HCT116 (cell line): ENCODE measurements around the gene LRRC70. TPM values are rescaled to one million over a fixed set of nuclear protein-coding genes. Genes with fewer than 3 reads are reported as not detected.
A peak's percentile ranks its signal among the peaks of the same experiment; 100 is the strongest.

Source experiments
- ATAC-seq: fragments of 200-7000 bp; cut with Tn5 transposase; 2 replicates; pipeline ENCODE4 v1.9.1; 2020; ENCODE audit warnings: mild to moderate bottlenecking, moderate library complexity
- BruUV-seq: library from RNA; stranded (reverse); fragments of 400-500 nt; replicated peaks from 2 replicates; lab custom pipeline; 2021; lab: Mats Ljungman, UMichigan
- CTCF ChIA-PET: fragments of 300-600 bp; sonication (Branson Sonifier 250); formaldehyde crosslinking; loops from one replicate; lab custom pipeline; 2021; ENCODE audit warnings: antibody characterized with exemption; lab: Charles Lee
- POLR2A ChIA-PET: fragments of 300-600, 350-600 bp; sonication (Branson Sonifier 250); formaldehyde crosslinking; loops from one replicate; lab custom pipeline; 2021; ENCODE audit warnings: antibody characterized with exemption; lab: Charles Lee
- RAD21 ChIA-PET, 2 experiments: fragments of 300-600 bp; sonication (Branson Sonifier 250); formaldehyde crosslinking; loops; one replicate each; lab custom pipeline; 2023; ENCODE audit warnings: low total read pairs in 2 of 2; ENCODE audit not compliant: uncharacterized antibody in 2 of 2, unreplicated experiment in 2 of 2, low non-redundant PET in 1 of 2; lab: Charles Lee
- DNase-seq: peaks from one replicate; pipeline ENCODE4 v3.0.0-alpha.2; 2010; ENCODE audit warnings: low read depth, low spot score
- H2AFZ ChIP-seq: fragments of 200-600 bp; shearing (Covaris generic), sonication (generic); 2 replicates; pipeline ENCODE4 v1.6.1; 2017; ENCODE audit warnings: low read depth, mixed run types, mixed read lengths, antibody characterized with exemption, low read length; ENCODE audit not compliant: poor library complexity, severe bottlenecking
- H3K27ac ChIP-seq: 2 replicates; pipeline ENCODE4 v1.5.1; 2012; ENCODE audit warnings: low read depth, low read length
- H3K27me3 ChIP-seq: fragments of 200-600 bp; sonication (generic); 2 replicates; pipeline ENCODE4 v1.6.1; 2016; ENCODE audit warnings: mixed run types, low read length, mixed read lengths; ENCODE audit not compliant: insufficient read depth
- H3K36me3 ChIP-seq, 2 experiments: fragments of 200-500 bp in 1 of 2; fragments of 200-600 bp in 1 of 2; sonication (Bioruptor generic) in 1 of 2; sonication (generic) in 1 of 2; 2 replicates each; pipeline versions ENCODE4 v1.5.1 to v1.6.1; 2014 to 2016; ENCODE audit warnings: low read length in 2 of 2, inconsistent platforms in 1 of 2, mixed read lengths in 1 of 2, mixed run types in 1 of 2; ENCODE audit not compliant: insufficient read depth in 2 of 2, control insufficient read depth in 1 of 2
- H3K4me1 ChIP-seq, 2 experiments: fragments of 200-600 bp in 1 of 2; sonication (generic) in 1 of 2; 2 replicates each; pipeline versions ENCODE4 v1.5.1 to v1.6.1; 2012 to 2017; ENCODE audit warnings: low read length in 2 of 2, inconsistent platforms in 1 of 2, mild to moderate bottlenecking in 1 of 2, mixed read lengths in 1 of 2, mixed run types in 1 of 2, moderate library complexity in 1 of 2; ENCODE audit not compliant: insufficient read depth in 2 of 2, control insufficient read depth in 1 of 2
- H3K4me2 ChIP-seq: fragments of 200-600 bp; sonication (generic); 2 replicates; pipeline ENCODE4 v1.6.1; 2017; ENCODE audit warnings: mixed run types, low read length, mixed read lengths
- H3K4me3 ChIP-seq, 2 experiments: fragments of 200-600 bp in 1 of 2; sonication (generic) in 1 of 2; replicated peaks in 1 of 2; 2 replicates each; pipeline ENCODE4 v1.5.1; 2011 to 2016; ENCODE audit warnings: low read length in 2 of 2, control low read depth in 1 of 2, low read depth in 1 of 2, mild to moderate bottlenecking in 1 of 2, mixed read lengths in 1 of 2, mixed run types in 1 of 2
- H3K79me2 ChIP-seq: fragments of 200-600 bp; sonication (generic); 2 replicates; pipeline ENCODE4 v1.6.1; 2017; ENCODE audit warnings: mild to moderate bottlenecking, mixed run types, low read length, moderate library complexity, mixed read lengths; ENCODE audit not compliant: insufficient read depth
- H3K9ac ChIP-seq: fragments of 200-600 bp; sonication (generic); 2 replicates; pipeline ENCODE4 v1.6.1; 2016; ENCODE audit warnings: low read length, mixed read lengths
- H3K9me2 ChIP-seq: fragments of 200-600 bp; sonication (generic), shearing (Covaris generic); 2 replicates; pipeline ENCODE4 v1.6.1; 2017; ENCODE audit warnings: mixed run types, mild to moderate bottlenecking, moderate library complexity; ENCODE audit not compliant: insufficient read depth
- H3K9me3 ChIP-seq, 2 experiments: fragments of 200-500 bp in 1 of 2; fragments of 200-600 bp in 1 of 2; sonication (Bioruptor generic) in 1 of 2; sonication (generic) in 1 of 2; 2 replicates each; pipeline ENCODE4 v1.6.1; 2014 to 2017; ENCODE audit warnings: low read length in 2 of 2, mixed read lengths in 2 of 2, inconsistent platforms in 1 of 2, low read depth in 1 of 2, mild to moderate bottlenecking in 1 of 2, mixed run types in 1 of 2, moderate library complexity in 1 of 2; ENCODE audit not compliant: control insufficient read depth in 1 of 2, insufficient read depth in 1 of 2
- H4K20me1 ChIP-seq: fragments of 200-600 bp; sonication (generic), shearing (Covaris generic); 2 replicates; pipeline ENCODE4 v1.6.1; 2017; ENCODE audit warnings: mixed run types, mild to moderate bottlenecking, moderate library complexity; ENCODE audit not compliant: insufficient read depth
- ATF3 ChIP-seq: IDR thresholded peaks from 2 replicates; pipeline ENCODE4 v1.6.1; 2012
- CBX3 ChIP-seq: IDR thresholded peaks from 2 replicates; pipeline ENCODE4 v1.6.1; 2012; ENCODE audit warnings: low read depth
- CEBPB ChIP-seq: IDR thresholded peaks from 2 replicates; pipeline ENCODE4 v1.6.1; 2012; ENCODE audit warnings: low read depth
- CTCF ChIP-seq, 3 experiments: fragments of 200-600 bp in 1 of 3; sonication (generic) in 1 of 3; IDR thresholded peaks in 2 of 3; conservative IDR thresholded peaks in 1 of 3; 2 replicates each; pipeline ENCODE4 v1.5.1; 2012 to 2017; ENCODE audit warnings: low read depth in 2 of 3, low read length in 2 of 3, antibody characterized with exemption in 1 of 3, borderline replicate concordance in 1 of 3, control low read depth in 1 of 3, mild to moderate bottlenecking in 1 of 3, mixed read lengths in 1 of 3, mixed run types in 1 of 3, moderate library complexity in 1 of 3; ENCODE audit not compliant: insufficient read depth in 1 of 3
- EGR1 ChIP-seq: IDR thresholded peaks from 2 replicates; pipeline ENCODE4 v1.6.1; 2012; ENCODE audit warnings: low read depth
- ELF1 ChIP-seq: IDR thresholded peaks from 2 replicates; pipeline ENCODE4 v1.6.1; 2012; ENCODE audit warnings: low read depth, borderline replicate concordance
- EZH2 ChIP-seq: fragments of 200-600 bp; sonication (generic); IDR thresholded peaks from 2 replicates; pipeline ENCODE4 v1.6.1; 2017; ENCODE audit warnings: antibody characterized with exemption, mixed run types
- FOSL1 ChIP-seq: IDR thresholded peaks from 2 replicates; pipeline ENCODE4 v1.6.1; 2012; ENCODE audit warnings: low read depth
- JUND ChIP-seq: IDR thresholded peaks from 2 replicates; pipeline ENCODE4 v1.6.1; 2012
- MAX ChIP-seq: IDR thresholded peaks from 2 replicates; pipeline ENCODE4 v1.6.1; 2012
- POLR2AphosphoS5 ChIP-seq: IDR thresholded peaks from 2 replicates; pipeline ENCODE4 v1.6.1; 2011; ENCODE audit warnings: mild to moderate bottlenecking, low read depth, low read length, moderate library complexity
- RAD21 ChIP-seq: IDR thresholded peaks from 2 replicates; pipeline ENCODE4 v1.6.1; 2012; ENCODE audit warnings: low read depth, mild to moderate bottlenecking
- SP1 ChIP-seq: IDR thresholded peaks from 2 replicates; pipeline ENCODE4 v1.6.1; 2012; ENCODE audit warnings: low read depth
- SRF ChIP-seq: IDR thresholded peaks from 2 replicates; pipeline ENCODE4 v1.6.1; 2012; ENCODE audit warnings: low read depth
- TCF7L2 ChIP-seq: IDR thresholded peaks from 2 replicates; pipeline ENCODE4 v1.7.0; 2011; ENCODE audit warnings: borderline replicate concordance, inconsistent platforms; ENCODE audit not compliant: insufficient read depth, insufficient read length; ENCODE audit errors: extremely low read depth
- ZBTB33 ChIP-seq: IDR thresholded peaks from 2 replicates; pipeline ENCODE4 v1.6.1; 2011; ENCODE audit warnings: mild to moderate bottlenecking, low read length, moderate library complexity; ENCODE audit not compliant: insufficient replicate concordance; ENCODE audit errors: extremely low read depth
- ZFX ChIP-seq: fragments of 450-650 bp; IDR thresholded peaks from 2 replicates; pipeline ENCODE4 v1.6.1; 2017
- ZNF274 ChIP-seq: fragments of 200-500 bp; sonication (Bioruptor generic); IDR thresholded peaks from 2 replicates; pipeline ENCODE4 v1.6.1; 2014; ENCODE audit warnings: mild to moderate bottlenecking, low read depth, low read length, inconsistent platforms
- intact Hi-C: fragments of 100-400 bp; cut with micrococcal nuclease; formaldehyde crosslinking; loops from 2 replicates; pipeline ENCODE4 v1.10.0; 2022
- total RNA-seq: library from RNA; stranded (reverse); gene quantifications from one replicate; pipeline ENCODE4 v1.2.1, GENCODE V29; 2021; ENCODE audit not compliant: unreplicated experiment

The LRRC70 gene
- total RNA-seq, 1 experiment from 2014 or later, result 0.37 TPM

GRCh38 chr5:62621280-62621679, 42.7 kb downstream of the LRRC70 start:
- H3K9me3 ChIP-seq, result no peaks in the 10 kb centered on the region
- POLR2A ChIA-PET, result no interaction called here
- no peak overlapping the region for H3K27ac ChIP-seq
- H3K27me3 ChIP-seq, result no peaks in the 10 kb centered on the region
- CTCF ChIA-PET, result no interaction called here
- no peaks in the 10 kb centered on the region for H3K4me1 ChIP-seq
- no peaks in the 10 kb centered on the region; a peak in 1 of 4 replicates for H3K36me3 ChIP-seq
- H3K4me2 ChIP-seq, result no peak overlapping the region
- no peak for TF ChIP-seq TCF7L2
- no peak for TF ChIP-seq JUND
- TF ChIP-seq CTCF (IDR thresholded peaks at IDR 0.05 in 2 of 3, conservative IDR thresholded peaks at IDR 0.05 in 1 of 3; ENCODE audit: borderline replicate concordance in 1 of 3, insufficient read depth in 1 of 3, low read depth in 2 of 3, low read length in 2 of 3), result no peak
- TF ChIP-seq EZH2, result no peak
- TF ChIP-seq ZNF274, result no peak
- no peak for TF ChIP-seq SRF
- TF ChIP-seq CEBPB, result no peak
- no peak for TF ChIP-seq ZFX
- no peak for TF ChIP-seq FOSL1
- TF ChIP-seq ELF1, result no peak
- no peak for TF ChIP-seq POLR2AphosphoS5
- TF ChIP-seq RAD21, result no peak
- TF ChIP-seq MAX, result no peak
- TF ChIP-seq CBX3, result no peak
- no peak for TF ChIP-seq ATF3
- TF ChIP-seq ZBTB33, result no peak
- TF ChIP-seq EGR1, result no peak
- no peak for TF ChIP-seq SP1
- no peaks in the 10 kb centered on the region for H3K9me2 ChIP-seq
- H3K4me3 ChIP-seq, result no peak overlapping the region
- intact Hi-C loops, result no loop called here
- no peak for DNase-seq
- H4K20me1 ChIP-seq, result no peaks in the 10 kb centered on the region; the same call in 1 of the 2 replicates
- peak; percentile 55; the same call in 1 of the 2 replicates for ATAC-seq
- no peak overlapping the region for H2AFZ ChIP-seq
- no peaks in the 10 kb centered on the region for H3K79me2 ChIP-seq
- no TSS peak for BruUV-seq
- H3K9ac ChIP-seq, result no peak overlapping the region
- RAD21 ChIA-PET, result no interaction called here
